GM12878 (cell line): Measurements from ENCODE around the gene CAMKMT. TPM values are rescaled to one million over a fixed set of nuclear protein-coding genes. Genes with fewer than 3 reads are reported as not detected.

Experiments
- ATAC-seq: fragments of 200-7000 bp; cut with Tn5 transposase; 3 replicates; pipeline ENCODE4 v1.9.1; 2020; ENCODE audit warnings: mild to moderate bottlenecking, moderate library complexity
- BruUV-seq: library from RNA; stranded (reverse); fragments of 400-500 nt; replicated peaks from 2 replicates; lab custom pipeline; 2021; lab: Mats Ljungman, UMichigan
- CTCF ChIA-PET: fragments of 300-600 bp; sonication (Branson Sonifier 250); formaldehyde crosslinking; extraction: SDS; loops from one replicate; lab custom pipeline; 2021; ENCODE audit warnings: inconsistent platforms; lab: Yijun Ruan, JAX
- POLR2A ChIA-PET: fragments of 350-600 bp; formaldehyde crosslinking; extraction: SDS; loops from one replicate; lab custom pipeline; 2021; ENCODE audit warnings: inconsistent platforms; lab: Charles Lee
- RAD21 ChIA-PET: fragments of 300-600 bp; sonication (Branson Sonifier 250); formaldehyde crosslinking; loops from one replicate; lab custom pipeline; 2023; ENCODE audit warnings: antibody characterized with exemption; ENCODE audit not compliant: unreplicated experiment; lab: Charles Lee
- SMC1A ChIA-PET: fragments of 300-600 bp; sonication (Branson Sonifier 250); formaldehyde crosslinking; loops from one replicate; lab custom pipeline; 2023; ENCODE audit not compliant: unreplicated experiment, uncharacterized antibody; lab: Charles Lee
- DNase-seq: peaks from one replicate; pipeline ENCODE4 v3.0.0-alpha.2; 2011; ENCODE audit warnings: low read depth, low spot score
- FAIRE-seq: peaks from 3 replicates; lab custom pipeline; 2011; peaks lifted over from hg19 to GRCh38; lab: Jason Lieb, UNC
- H2AFZ ChIP-seq: 2 replicates; pipeline ENCODE4 v1.6.0; 2011; ENCODE audit warnings: low read depth, low read length, control low read depth; ENCODE audit not compliant: control insufficient read depth
- H3K27ac ChIP-seq: 2 replicates; pipeline ENCODE4 v1.5.1; 2011; ENCODE audit warnings: control low read depth; ENCODE audit not compliant: control insufficient read depth, insufficient read depth
- H3K27me3 ChIP-seq, 2 experiments: replicated peaks in 1 of 2; 2 replicates each; pipeline versions ENCODE4 v1.6.0 to v1.6.1; 2011; ENCODE audit warnings: low read length in 1 of 2; ENCODE audit not compliant: control insufficient read depth in 2 of 2, insufficient read depth in 2 of 2
- H3K36me3 ChIP-seq, 2 experiments: 2 replicates each; pipeline ENCODE4 v1.5.1; 2011; ENCODE audit warnings: low read length in 1 of 2; ENCODE audit not compliant: control insufficient read depth in 2 of 2, insufficient read depth in 2 of 2
- H3K4me1 ChIP-seq: 2 replicates; pipeline ENCODE4 v1.6.1; 2011; ENCODE audit warnings: mild to moderate bottlenecking, low read length, moderate library complexity, mixed read lengths; ENCODE audit not compliant: control insufficient read depth, insufficient read depth
- H3K4me2 ChIP-seq: 2 replicates; pipeline ENCODE4 v1.6.0; 2011; ENCODE audit warnings: control low read depth; ENCODE audit not compliant: control insufficient read depth, insufficient read depth
- H3K4me3 ChIP-seq: fragments of 200-600 bp; sonication (generic); 2 replicates; pipeline ENCODE4 v1.5.1; 2016
- H3K79me2 ChIP-seq: 2 replicates; pipeline ENCODE4 v1.6.0; 2011; ENCODE audit warnings: low read length; ENCODE audit not compliant: control insufficient read depth, insufficient read depth
- H3K9ac ChIP-seq: 2 replicates; pipeline ENCODE4 v1.8.0; 2011; ENCODE audit warnings: low read length, control low read depth, mixed read lengths; ENCODE audit not compliant: control insufficient read depth, insufficient read depth
- H3K9me3 ChIP-seq: replicated peaks from 3 replicates; pipeline ENCODE4 v1.5.1; 2011; ENCODE audit warnings: mild to moderate bottlenecking, low read length; ENCODE audit not compliant: control insufficient read depth, insufficient read depth
- H4K20me1 ChIP-seq: 2 replicates; pipeline ENCODE4 v1.6.0; 2011; ENCODE audit not compliant: control insufficient read depth, insufficient read depth
- BACH1 ChIP-seq: fragments of 450-650 bp; IDR thresholded peaks from 2 replicates; pipeline ENCODE4 v1.6.1; 2017; ENCODE audit warnings: mild to moderate bottlenecking, borderline replicate concordance
- PRDM15 ChIP-seq: fragments of 450-650 bp; formaldehyde crosslinking; IDR thresholded peaks from 2 replicates; pipeline ENCODE4 v1.4.0; 2020; ENCODE audit warnings: mild to moderate bottlenecking, moderate library complexity
- SMAD5 ChIP-seq: IDR thresholded peaks from 2 replicates; pipeline ENCODE4 v1.6.1; 2016; ENCODE audit warnings: antibody characterized with exemption, low read depth
- WRNIP1 ChIP-seq: IDR thresholded peaks from 2 replicates; pipeline ENCODE4 v1.6.1; 2011; ENCODE audit warnings: low read depth, low read length, improper control_type of control experiment, borderline replicate concordance
- ZNF622 ChIP-seq: fragments of 450-650 bp; IDR thresholded peaks from 2 replicates; pipeline ENCODE4 v1.6.1; 2017; ENCODE audit warnings: mild to moderate bottlenecking, inconsistent platforms
- ZZZ3 ChIP-seq: IDR thresholded peaks from 2 replicates; pipeline ENCODE4 v1.6.1; 2011; ENCODE audit warnings: low read depth; ENCODE audit not compliant: control insufficient read depth, insufficient read length
- WGBS: methylation state at CpG from one replicate; pipeline ENCODE4 v1.1.6; 2016; ENCODE audit warnings: low lambda C conversion rate; ENCODE audit not compliant: insufficient replicate concordance, insufficient coverage; ENCODE audit errors: missing lambda C conversion rate; 5-methylcytosine and 5-hydroxymethylcytosine counted together
- in situ Hi-C: fragments of 300-500 bp; cut with MboI; formaldehyde crosslinking; loops from 9 replicates; pipeline ENCODE4 v1.14.3; 2018; ENCODE audit warnings: mixed read lengths
- intact Hi-C: fragments of 100-400 bp; cut with micrococcal nuclease; formaldehyde crosslinking; loops from one replicate; pipeline ENCODE4 v1.14.2; 2022; ENCODE audit not compliant: unreplicated experiment
- polyA plus RNA-seq, 11 experiments: library from polyadenylated mRNA; depleted of rRNA in 4 of 11; unstranded in 6 of 11; stranded (reverse) in 5 of 11; fragments of >200 nt; fragmentation: Nextera tagmentation in 4 of 11; fragmentation: Illumina TruSeq in 1 of 11; extraction: Ambion mirVana in 4 of 11; extraction: Trizol in 1 of 11; gene quantifications; 1 replicate in 1 of 11; 2 replicates in 10 of 11; pipeline versions ENCODE4 v1.2.1 to v1.2.3, GENCODE V29; 2011 to 2016; ENCODE audit warnings: inconsistent platforms in 2 of 11, missing spikeins in 2 of 11, low read depth in 1 of 11
- total RNA-seq, 4 experiments: library from RNA; depleted of rRNA in 3 of 4; stranded (reverse); fragments of >200 nt in 3 of 4; fragmentation: Illumina TruSeq in 1 of 4; extraction: Trizol in 1 of 4; gene quantifications; 2 replicates each; pipeline versions ENCODE4 v1.2.1 to v1.2.3, GENCODE V29; 2013 to 2021

Gene CAMKMT
- total and polyA plus RNA-seq, 10 of the 15 experiments (the other 5 are each of a cell fraction or from before 2014, with no cell fraction given) = 2.7 to 16.0 (median 11.8) TPM

- Histone ChIP-seq H3K27ac (0 out of 2 replicates have a peak overlapping the region, but pooled peaks have one; percentile 67), H3K4me3 (peak overlapping the region; percentile 78; the same call in 1 of the 2 replicates), H3K9me3 (peaks cover 7% of the 10 kb centered on the region), H2AFZ (no peak overlapping the region), H3K79me2 (no peaks in the 10 kb centered on the region), H3K9ac (no peak overlapping the region), H3K27me3 (no peaks in the 10 kb centered on the region), H3K36me3 (no peaks in the 10 kb centered on the region), H3K4me1 (peaks cover 25% of the 10 kb centered on the region), H4K20me1 (no peaks in the 10 kb centered on the region), H3K4me2 (peak overlapping the region; percentile 98)
- ChIA-PET CTCF (interaction anchor here (1.1 to 3.9 kb wide), 8 partner anchors 10 to 301 kb away, joined by 3 to 14 read pairs (median 7); no protein-coding TSS in a partner anchor), SMC1A (interaction anchor here (0.5 to 2.8 kb wide), 14 partner anchors 7 to 300 kb away, joined by 3 to 17 read pairs (median 5); no protein-coding TSS in a partner anchor), POLR2A (interaction anchor here (0.5 to 1.2 kb wide), 3 partner anchors 45 to 64 kb away, joined by 4 read pairs; no protein-coding TSS in a partner anchor), RAD21 (interaction anchor here (0.8 to 2.6 kb wide), 14 partner anchors 11 to 662 kb away, joined by 3 to 15 read pairs (median 6); no protein-coding TSS in a partner anchor)
- in situ Hi-C loops = no loop called here
- ATAC-seq (no peak), FAIRE-seq (no peak), DNase-seq (no peak)
- intact Hi-C loops = no loop called here
- no TSS peak for BruUV-seq
- TF ChIP-seq PRDM15 (CRISPR knock-in tag) = no peak
- no peak for TF ChIP-seq BACH1
- TF ChIP-seq SMAD5 = no peak
- TF ChIP-seq WRNIP1 = no peak
- TF ChIP-seq ZZZ3 = no peak
- TF ChIP-seq ZNF622 = no peak
- WGBS = 96% methylated on average over 7 of the region's 7 CpGs
Measured at GRCh38 chr2:44780406-44780805, 418.7 kb downstream of the CAMKMT start.
